Activated CD8-positive, alpha-beta T cell treated with anti-CD3 and anti-CD28 coated beads for 36 hours (primary cell): ENCODE results near the gene KCNK18. TPM values are rescaled to one million over a fixed set of nuclear protein-coding genes. Genes with fewer than 3 reads are reported as not detected.

Experiments used
- ATAC-seq: fragments of 200-7000 bp; cut with Tn5 transposase; one replicate; pipeline ENCODE4 v1.10.0; 2021; ENCODE audit warnings: mild to moderate bottlenecking, moderate library complexity
- CTCF ChIA-PET: fragments of 350-600 bp; sonication (Branson Sonifier 250); formaldehyde crosslinking; loops from one replicate; lab custom pipeline; 2021; ENCODE audit warnings: antibody characterized with exemption; lab: Charles Lee
- POLR2A ChIA-PET: fragments of 350-600 bp; sonication (Branson Sonifier 250); formaldehyde crosslinking; loops from one replicate; lab custom pipeline; 2021; ENCODE audit warnings: antibody characterized with exemption; lab: Charles Lee
- DNase-seq: peaks from one replicate; pipeline ENCODE4 v3.0.0-alpha.2; 2020
- H3K27ac Mint-ChIP-seq: one replicate; pipeline ENCODE4 v1.8.0; 2021; ENCODE audit warnings: mild to moderate bottlenecking, mixed read lengths
- H3K27me3 Mint-ChIP-seq: one replicate; pipeline ENCODE4 v1.8.0; 2021; ENCODE audit warnings: mixed read lengths
- H3K36me3 Mint-ChIP-seq: one replicate; pipeline ENCODE4 v1.8.0; 2021; ENCODE audit warnings: low read depth, mixed read lengths
- H3K4me1 Mint-ChIP-seq: one replicate; pipeline ENCODE4 v1.8.0; 2021; ENCODE audit warnings: low read depth, mixed read lengths
- H3K4me3 Mint-ChIP-seq: one replicate; pipeline ENCODE4 v1.8.0; 2021; ENCODE audit warnings: mild to moderate bottlenecking, moderate library complexity, mixed read lengths
- H3K9me3 Mint-ChIP-seq: one replicate; pipeline ENCODE4 v1.8.0; 2021; ENCODE audit warnings: mixed read lengths
- CTCF ChIP-seq: fragments of 200-600 bp; IDR thresholded peaks from one replicate; pipeline ENCODE4 v1.8.0; 2022; ENCODE audit warnings: antibody characterized with exemption, mild to moderate bottlenecking
- intact Hi-C: fragments of 100-400 bp; cut with micrococcal nuclease; formaldehyde crosslinking; loops from one replicate; pipeline ENCODE4 v1.10.0; 2022
- total RNA-seq, 2 experiments: library from RNA; stranded (reverse); gene quantifications; one replicate each; pipeline ENCODE4 v1.2.3, GENCODE V29; 2021

Gene KCNK18
- total RNA-seq, 2 experiments from 2014 or later = not detected

GRCh38 chr10:117222552-117222951 is 25.3 kb downstream of the KCNK18 start:
- Mint-ChIP-seq H3K9me3 (no peaks in the 10 kb centered on the region), H3K27ac (no peak overlapping the region), H3K4me3 (no peak overlapping the region), H3K27me3 (peaks cover 10% of the 10 kb centered on the region), H3K4me1 (peaks cover 3% of the 10 kb centered on the region), H3K36me3 (no peaks in the 10 kb centered on the region)
- DNase-seq (no peak), ATAC-seq (no peak)
- intact Hi-C loops = no loop called here
- ChIA-PET POLR2A (no interaction called here), CTCF (interaction anchor here (2.0 kb wide), 1 partner anchor 97 kb away, joined by 7 read pairs; no protein-coding TSS in a partner anchor)
- TF ChIP-seq CTCF = no peak

GRCh38 chr10:117222976-117223692 is 25.8 kb downstream of the KCNK18 start:
- DNase-seq (no peak), ATAC-seq (no peak)
- no peak overlapping the region for H3K27ac Mint-ChIP-seq
- CTCF ChIA-PET = interaction anchor here (0.7 to 2.0 kb wide), 2 partner anchors 97 to 1333 kb away, joined by 3 to 7 read pairs; no protein-coding TSS in a partner anchor
- no peaks in the 10 kb centered on the region for H3K36me3 Mint-ChIP-seq
- intact Hi-C loops = no loop called here
- H3K9me3 Mint-ChIP-seq = no peaks in the 10 kb centered on the region
- no peak overlapping the region for H3K4me3 Mint-ChIP-seq
- POLR2A ChIA-PET = no interaction called here
- no peaks in the 10 kb centered on the region for H3K4me1 Mint-ChIP-seq
- peaks cover 5% of the 10 kb centered on the region for H3K27me3 Mint-ChIP-seq
- no peak for TF ChIP-seq CTCF

- no peak for TF ChIP-seq CTCF
- Mint-ChIP-seq H3K4me1 (no peaks in the 10 kb centered on the region), H3K36me3 (no peaks in the 10 kb centered on the region), H3K9me3 (no peaks in the 10 kb centered on the region), H3K4me3 (no peak overlapping the region), H3K27me3 (peaks cover 5% of the 10 kb centered on the region), H3K27ac (no peak overlapping the region)
- ChIA-PET POLR2A (no interaction called here), CTCF (interaction anchor here (2.0 kb wide), 1 partner anchor 96 kb away, joined by 7 read pairs; no protein-coding TSS in a partner anchor)
- ATAC-seq (no peak), DNase-seq (no peak)
- intact Hi-C loops = no loop called here
These were observed 26.6 kb downstream of the KCNK18 start for GRCh38 chr10:117223693-117224430.

GRCh38 chr10:117224881-117225280 is 27.6 kb downstream of the KCNK18 start:
- Mint-ChIP-seq H3K27ac (no peak overlapping the region), H3K4me1 (no peaks in the 10 kb centered on the region), H3K27me3 (peaks cover 8% of the 10 kb centered on the region), H3K36me3 (no peaks in the 10 kb centered on the region), H3K4me3 (no peak overlapping the region), H3K9me3 (no peaks in the 10 kb centered on the region)
- intact Hi-C loops = no loop called here
- ChIA-PET CTCF (interaction anchor here (1.9 to 3.4 kb wide), 2 partner anchors 7 to 93 kb away, joined by 8 to 28 read pairs; no protein-coding TSS in a partner anchor), POLR2A (no interaction called here)
- DNase-seq = no peak
- TF ChIP-seq CTCF = no peak
- ATAC-seq = no peak
